WTC11 (cell line): ENCODE measurements around the gene SSB.

Experiments
- ARID4B ChIP-seq: sonication (generic); formaldehyde crosslinking; IDR thresholded peaks from 2 replicates; pipeline ENCODE4 v1.8.0; 2023; ENCODE audit warnings: missing genetic modification reagents, mild to moderate bottlenecking, borderline replicate concordance
- CTCF ChIP-seq: fragments of 200-600 bp; IDR thresholded peaks from 2 replicates; pipeline ENCODE4 v1.8.0; 2022; ENCODE audit warnings: antibody characterized with exemption
- HMGXB4 ChIP-seq: sonication (generic); formaldehyde crosslinking; IDR thresholded peaks from 2 replicates; pipeline ENCODE4 v1.8.1; 2023; ENCODE audit warnings: mild to moderate bottlenecking, moderate library complexity, missing genetic modification reagents
- SP1 ChIP-seq: sonication (generic); formaldehyde crosslinking; conservative IDR thresholded peaks from 2 replicates; pipeline ENCODE4 v1.8.1; 2022; ENCODE audit warnings: missing genetic modification reagents
- TEAD1 ChIP-seq: sonication (generic); formaldehyde crosslinking; IDR thresholded peaks from 2 replicates; pipeline ENCODE4 v1.8.0; 2022; ENCODE audit warnings: mild to moderate bottlenecking, missing genetic modification reagents
- ZNF281 ChIP-seq: sonication (generic); formaldehyde crosslinking; IDR thresholded peaks from 2 replicates; pipeline ENCODE4 v1.8.0; 2023; ENCODE audit warnings: mild to moderate bottlenecking, missing genetic modification reagents

- TF ChIP-seq SP1 (CRISPR knock-in tag) (no peak), CTCF (no peak), ARID4B (no peak), TEAD1 (CRISPR knock-in tag) (no peak), HMGXB4 (CRISPR knock-in tag) (no peak), ZNF281 (CRISPR knock-in tag) (no peak)
These were observed 20.4 kb downstream of the SSB start for GRCh38 chr2:169819106-169819505.
